Mesenteric fat pad (tissue), 1 donor: Measurements from ENCODE around the gene PITRM1. TPM values are rescaled to one million over a fixed set of nuclear protein-coding genes. Genes with fewer than 3 reads are reported as not detected.
"Not testable (repeated sequence)": the region's sequence is repeated elsewhere in the genome, so short reads cannot be mapped to it uniquely, and the experiment has no call there.

ENCODE experiments used
- DNase-seq: peaks from one replicate; pipeline ENCODE4 v3.0.0-alpha.2; 2020; ENCODE audit warnings: low spot score
- total RNA-seq: library from RNA; stranded (reverse); fragmentation: NEBNext Ultra II Directional; extraction: Animal tissue kit (Norgen Biotek cat#: 25700); gene quantifications from one replicate; pipeline ENCODE4 v1.2.1, GENCODE V29; 2021
- donor health status: DM: yes; HTN: yes; CAD: no.

The PITRM1 gene
- total RNA-seq, 1 donor from 2014 or later, result 110 TPM

DNA sequence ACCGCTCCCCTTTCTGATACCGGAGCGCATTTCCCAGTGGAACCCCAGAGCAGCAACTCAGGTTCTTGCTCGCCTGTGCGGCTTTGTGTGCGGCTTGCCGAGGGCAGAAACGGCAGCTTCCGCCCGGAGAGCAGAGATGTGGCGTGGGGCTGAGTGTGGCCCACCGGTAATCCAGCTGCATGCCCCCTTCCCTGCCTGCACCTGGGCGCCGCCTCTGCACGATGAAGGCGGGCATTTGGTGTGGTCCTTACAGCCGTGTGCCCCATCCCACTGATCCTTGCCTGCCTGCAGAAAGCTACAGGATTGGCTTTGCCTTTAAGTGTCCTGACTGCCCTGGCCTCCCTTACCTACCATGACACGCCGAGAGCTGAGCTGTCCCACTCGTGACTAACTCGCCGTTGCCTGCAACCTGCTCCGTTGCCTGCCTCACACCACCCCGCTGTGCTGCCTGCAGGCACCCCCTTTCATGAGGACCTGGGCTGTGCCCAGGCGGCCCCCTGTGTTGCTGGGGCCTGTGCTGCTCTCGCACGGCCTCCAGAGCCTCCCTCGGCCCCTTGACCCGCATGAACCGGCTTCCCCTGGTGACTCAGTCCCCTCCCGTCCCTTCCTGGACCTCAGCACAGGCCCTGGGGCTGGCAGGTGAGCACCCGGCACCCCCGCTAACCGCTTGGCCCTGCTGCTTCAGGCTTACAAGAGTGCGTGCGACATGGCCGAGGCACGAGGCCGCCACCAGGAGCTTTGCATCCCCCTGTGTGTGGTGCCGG lies 48.0 kb downstream of the PITRM1 start:
- no peak for DNase-seq

DNA sequence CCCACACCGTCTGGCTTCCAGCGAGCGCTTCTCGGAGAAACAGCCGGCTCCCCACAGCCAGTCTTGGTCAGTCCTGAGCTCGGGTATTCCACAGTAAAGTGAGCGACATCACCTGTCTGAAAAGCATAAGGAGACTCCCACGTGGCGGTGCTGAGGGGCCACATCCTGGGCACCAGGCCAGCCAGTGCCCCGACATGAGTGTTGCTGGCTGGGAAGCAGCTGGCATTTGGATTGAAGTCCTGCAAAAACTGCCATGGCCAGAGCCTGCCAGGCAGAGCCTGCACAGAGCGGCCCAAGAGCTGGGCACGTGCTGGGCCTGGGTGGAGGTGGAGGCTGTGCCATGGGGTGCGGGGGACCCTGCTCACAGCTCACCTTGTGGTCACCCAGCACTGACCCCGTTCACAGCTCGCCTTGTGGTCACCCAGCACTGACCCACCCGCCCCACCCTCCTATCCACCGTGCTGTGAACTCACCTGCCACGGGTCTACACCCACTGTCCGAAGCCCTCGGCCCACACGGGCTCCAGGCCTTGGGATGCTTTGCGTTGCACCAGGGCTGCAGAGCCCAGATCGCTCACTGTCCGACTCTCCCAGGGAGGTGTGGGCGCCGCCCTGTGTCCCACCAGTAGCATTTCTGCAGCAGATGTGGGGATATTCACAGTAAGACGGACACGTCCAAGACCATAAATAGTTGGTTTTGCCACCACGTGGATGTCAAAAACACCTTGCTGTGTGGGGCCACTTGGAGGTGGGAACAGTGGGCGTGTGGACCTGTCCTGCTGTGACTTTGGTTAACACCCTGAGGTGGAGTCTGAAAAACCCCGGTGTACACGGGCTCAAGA lies 48.8 kb downstream of the PITRM1 start:
- DNase-seq, result no peak

DNA sequence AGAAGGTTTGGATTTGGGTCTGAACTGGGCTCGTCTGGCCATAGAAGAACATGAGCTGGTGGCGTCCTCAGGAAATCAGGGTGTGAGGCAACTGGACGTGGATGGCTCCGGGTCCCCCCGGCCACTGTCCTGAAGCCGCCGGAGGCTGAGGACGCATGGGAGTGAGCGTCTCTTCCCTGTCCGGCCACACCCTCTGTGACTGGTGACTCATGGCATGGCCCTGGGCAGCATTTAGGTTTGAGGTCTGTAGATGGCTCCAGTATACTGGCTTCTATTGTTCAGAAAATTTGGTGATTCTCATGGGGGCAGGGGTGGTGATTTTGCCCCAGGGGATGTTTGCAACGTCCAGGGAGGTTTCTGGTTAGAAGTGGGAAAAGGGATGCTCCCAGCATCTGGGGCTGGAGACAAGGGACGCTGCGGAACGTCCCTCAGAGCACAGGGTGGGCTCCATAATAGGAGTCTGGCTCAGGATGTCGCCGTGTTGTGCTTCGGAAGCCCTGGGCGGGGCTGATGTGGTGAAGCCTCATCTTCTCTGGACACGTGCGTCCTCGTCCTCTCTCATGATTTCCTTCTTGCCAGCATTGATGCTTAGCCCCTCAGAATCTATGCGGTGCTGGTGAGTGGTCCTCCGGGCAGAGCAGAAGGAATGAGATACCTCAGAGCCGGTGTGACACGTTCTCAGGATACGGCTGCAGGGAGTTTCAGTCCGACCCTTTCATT lies 49.9 kb downstream of the PITRM1 start:
- DNase-seq, result no peak

DNA sequence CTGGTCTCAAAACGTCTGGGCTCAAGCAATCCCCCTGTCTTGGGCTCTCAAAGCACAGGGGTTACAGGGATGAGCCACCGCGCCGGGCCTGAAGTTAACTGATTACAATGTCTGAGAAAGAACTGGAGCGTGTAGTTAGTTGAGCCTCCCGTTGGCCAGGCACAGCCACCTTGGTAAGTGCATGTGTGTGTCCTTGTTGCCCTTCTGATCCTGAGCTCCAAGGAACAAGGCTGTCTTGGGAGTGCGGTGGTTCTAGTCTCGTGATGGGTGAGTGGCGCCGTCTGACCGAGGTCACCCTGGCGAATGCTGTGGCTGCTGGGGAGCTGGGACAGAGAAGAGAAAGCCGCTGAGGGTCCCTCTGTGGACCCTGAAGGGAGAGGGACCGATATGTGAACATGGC lies 50.5 kb downstream of the PITRM1 start:
- DNase-seq, result no peak

DNA sequence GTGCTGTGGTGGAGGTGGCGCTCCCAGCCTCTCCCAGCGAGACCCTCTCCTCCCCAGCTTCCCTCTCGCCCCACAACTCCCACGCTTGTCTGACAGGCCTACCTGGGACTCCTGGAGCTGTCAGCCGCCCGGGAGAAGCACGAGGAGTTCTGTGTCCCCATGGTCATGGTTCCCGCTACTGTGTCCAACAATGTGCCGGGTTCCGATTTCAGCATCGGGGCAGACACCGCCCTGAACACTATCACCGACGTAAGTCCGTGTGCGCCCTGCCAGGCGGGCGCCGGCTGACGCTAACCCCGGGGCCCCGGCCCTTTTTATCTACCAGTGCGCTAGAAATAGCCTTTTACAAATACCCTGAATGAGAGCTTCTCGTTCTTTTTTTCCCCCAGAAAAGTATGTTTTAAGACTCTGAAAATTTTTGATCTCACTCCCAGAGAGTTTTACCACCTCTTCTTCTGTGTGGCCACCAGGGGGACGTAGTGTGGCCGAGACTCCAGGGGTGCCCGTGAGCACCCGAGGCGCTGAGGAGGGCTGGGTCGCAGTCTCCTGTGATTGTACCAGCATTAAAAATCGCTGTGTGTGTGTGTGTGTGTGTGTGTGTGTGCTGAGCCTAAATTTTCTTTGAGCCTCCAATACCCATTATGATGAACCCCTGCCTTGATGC lies 52.7 kb downstream of the PITRM1 start:
- no peak for DNase-seq

DNA sequence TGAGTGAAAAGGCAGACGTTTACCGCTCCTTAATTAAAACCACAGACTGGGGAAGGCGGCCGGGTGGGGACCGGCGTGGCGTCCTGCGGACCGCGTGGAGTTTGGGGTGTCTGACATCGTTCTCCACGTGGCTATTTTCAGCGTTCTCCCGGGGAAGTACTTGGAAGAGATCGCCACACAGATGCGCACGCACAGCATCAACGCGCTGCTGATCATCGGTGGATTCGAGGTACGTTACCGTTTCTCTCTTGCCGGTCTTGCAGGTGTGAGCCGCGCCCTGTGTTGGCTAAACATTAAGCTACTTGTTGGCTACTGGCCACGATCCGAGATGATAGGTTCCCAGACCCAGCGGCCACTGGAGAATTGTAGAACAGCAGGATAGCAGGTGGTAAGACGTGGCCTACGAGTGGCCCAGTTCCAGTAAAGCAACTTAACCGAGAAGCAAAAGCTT lies 53.9 kb downstream of the PITRM1 start:
- no peak for DNase-seq

DNA sequence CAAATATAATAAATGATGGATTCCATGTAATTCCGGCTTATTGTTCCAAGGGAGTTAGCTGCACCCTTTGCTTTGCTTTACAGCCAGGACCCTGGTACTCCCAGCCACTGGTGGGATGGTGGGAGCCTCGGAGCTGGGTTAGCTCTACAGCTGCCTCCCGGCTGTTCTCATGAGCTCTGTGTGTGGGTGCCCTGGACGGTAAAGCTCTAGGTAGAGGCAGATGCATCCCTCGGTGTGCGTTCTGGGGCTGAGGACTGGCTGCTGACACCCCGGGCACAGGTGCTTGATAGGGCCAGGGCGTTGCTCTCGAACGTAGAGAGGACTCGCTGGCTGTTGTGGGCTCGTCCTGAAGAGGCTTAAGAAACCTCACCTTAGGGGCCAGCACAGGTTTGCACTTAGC lies 55.1 kb downstream of the PITRM1 start:
- no peak for DNase-seq

DNA sequence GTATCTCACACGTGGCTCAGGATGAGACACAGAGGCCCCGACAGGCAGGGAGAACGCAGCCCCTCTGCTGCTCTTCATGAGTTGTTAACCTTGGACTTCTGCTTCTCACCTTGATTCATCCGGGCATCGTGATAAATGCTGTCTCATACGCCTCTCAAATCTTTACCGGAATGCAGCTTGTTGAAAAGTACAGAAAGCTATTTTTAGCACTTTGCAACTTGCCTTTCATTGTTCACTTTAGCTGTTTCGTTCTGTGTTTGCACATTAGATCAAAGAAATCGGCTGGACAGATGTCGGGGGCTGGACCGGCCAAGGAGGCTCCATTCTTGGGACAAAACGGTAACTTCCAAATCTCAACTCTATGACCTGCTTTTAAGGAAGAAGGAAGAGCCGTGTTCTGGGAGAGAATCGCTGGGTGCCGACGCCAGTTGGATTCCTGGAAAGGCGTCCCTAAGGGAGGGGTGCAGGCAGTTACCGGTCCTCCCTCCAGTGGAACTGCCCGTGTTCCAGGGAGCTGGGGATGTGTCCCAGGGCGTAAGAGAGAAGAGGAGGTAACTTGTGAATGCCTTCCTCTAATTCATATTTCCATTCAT lies 56.0 kb downstream of the PITRM1 start:
- DNase-seq, result no peak

DNA sequence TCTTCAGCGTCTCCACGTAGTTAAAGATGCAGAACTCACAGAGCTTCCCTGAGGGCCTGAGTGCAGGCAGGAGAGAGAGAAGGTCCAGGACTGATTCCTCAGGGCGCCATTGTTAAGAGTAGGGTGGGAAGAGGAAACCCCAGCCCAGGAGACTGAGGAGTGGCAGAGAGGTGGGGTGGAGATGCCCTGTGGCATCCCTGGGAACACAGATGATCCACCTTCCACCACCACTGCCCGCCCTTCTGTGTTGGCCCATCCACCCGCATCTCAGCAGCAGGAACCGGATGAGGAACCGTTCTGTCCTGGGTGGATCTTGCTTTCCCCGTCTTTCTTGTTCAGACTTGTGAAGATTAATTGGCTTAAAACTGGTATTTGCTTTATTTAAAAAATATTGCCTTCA lies 56.9 kb downstream of the PITRM1 start:
- DNase-seq, result no peak

DNA sequence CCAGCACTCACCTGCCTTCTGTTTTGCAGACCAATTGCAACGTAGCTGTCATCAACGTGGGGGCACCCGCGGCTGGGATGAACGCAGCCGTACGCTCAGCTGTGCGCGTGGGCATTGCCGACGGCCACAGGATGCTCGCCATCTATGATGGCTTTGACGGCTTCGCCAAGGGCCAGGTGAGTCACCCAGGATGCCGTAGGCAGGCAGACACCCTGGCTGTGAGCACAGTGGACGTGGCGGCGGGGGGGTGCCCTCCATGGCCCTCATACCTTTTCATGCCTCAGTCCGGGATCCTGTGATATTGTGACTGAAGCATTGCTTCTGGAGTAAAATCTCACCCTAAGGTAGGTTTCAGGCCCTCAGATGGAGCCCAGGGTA lies 59.2 kb downstream of the PITRM1 start:
- DNase-seq, result no peak

DNA sequence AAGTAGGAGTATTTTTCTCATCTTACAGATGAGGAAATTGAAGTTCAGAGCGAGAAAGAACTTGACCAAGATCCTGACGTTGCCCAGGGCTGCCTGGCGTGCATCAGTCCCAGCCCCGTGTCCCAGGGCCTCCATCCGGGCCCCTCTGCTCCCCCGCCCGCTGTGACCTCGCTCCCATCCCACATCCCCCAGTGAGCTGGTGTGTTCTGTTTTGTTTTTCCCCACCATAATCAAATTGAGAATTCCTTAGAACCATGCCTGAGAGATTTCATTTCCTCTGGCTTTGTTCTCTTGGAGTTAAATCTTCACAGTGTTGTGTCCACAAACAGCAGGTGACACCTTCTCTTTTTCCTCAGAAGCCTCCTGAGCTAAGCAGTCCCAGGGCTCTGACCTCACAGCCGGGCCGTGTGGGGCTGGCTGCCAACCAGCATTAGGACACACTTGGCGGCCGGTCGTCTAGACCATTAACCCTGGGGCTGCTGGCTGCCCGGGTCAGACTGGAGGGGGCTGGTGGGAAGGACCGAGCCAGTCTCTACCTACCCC lies 60.9 kb downstream of the PITRM1 start:
- no peak for DNase-seq

DNA sequence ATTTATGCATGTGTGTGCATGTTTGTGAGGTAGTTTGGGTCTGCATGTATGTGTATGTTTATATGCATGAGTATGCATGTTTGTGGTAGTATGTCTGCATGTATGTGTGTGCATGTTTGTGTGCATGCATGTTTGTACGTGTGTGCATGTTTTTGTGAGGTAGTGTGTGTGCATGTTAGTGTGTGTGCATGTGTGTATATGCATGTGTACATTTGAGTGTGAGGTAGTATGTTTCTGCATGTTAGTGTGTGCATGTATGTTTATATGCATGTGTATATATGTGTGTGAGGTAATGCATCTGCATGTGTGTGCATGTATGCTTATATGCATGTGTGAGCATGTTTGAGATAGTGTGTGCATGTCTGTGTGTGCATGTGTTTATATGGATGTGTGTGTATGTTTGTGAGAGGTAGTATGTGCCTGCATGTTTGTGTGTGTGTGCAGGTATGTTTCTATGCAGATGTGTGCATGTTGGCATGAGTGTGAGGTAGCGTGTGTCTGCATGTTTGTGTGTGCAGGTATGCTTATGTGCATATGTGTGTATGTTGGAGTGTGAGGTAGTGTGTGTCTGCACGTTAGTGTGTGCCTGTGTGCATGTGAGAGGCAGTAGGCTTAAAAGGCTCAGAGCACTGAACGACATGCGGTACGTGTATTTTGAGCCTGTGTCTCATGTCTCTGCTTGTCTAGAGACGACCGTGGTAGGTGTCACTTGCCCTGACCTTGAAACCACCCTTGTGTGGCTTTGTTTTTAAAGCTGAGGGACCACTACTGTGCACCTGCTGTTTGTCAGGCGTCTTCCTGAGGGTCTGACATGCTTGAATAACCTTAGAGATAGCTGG lies 61.6 kb downstream of the PITRM1 start:
- no peak for DNase-seq

DNA sequence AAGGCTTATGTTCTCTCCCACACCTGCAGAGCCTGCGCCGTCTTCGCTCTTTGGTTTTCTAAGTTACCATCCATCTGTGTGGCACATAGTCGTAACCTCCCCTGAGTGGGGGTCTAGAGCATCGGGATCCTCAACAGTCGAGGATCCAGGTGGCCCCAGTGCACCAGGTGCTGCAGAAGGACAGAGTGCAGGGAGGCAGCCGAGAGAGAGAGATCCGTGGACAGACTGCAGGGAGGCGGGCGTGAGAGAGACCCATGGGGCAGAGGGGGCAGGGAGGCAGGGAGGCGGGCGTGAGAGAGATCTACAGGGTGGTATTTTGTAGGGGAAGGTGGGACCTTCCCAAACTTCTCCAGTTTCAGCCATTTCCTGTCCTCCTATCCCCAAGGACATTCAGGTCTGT lies 62.9 kb downstream of the PITRM1 start:
- DNase-seq, result no peak

DNA sequence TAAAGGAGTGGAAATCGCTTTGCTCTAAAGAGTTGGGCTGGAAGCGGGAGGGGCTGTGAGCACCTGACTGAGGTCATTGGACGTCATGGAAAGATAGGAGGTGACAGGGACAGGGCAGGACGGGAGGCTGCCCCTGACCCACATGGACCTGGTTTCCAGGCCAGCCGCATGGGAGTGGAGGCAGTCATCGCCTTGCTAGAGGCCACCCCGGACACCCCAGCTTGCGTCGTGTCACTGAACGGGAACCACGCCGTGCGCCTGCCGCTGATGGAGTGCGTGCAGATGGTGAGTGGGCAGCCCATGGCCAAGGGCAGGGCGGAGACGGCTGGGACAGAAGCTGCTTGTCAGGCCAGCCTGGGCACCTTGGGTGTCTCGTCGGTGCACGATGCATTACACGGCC lies 63.4 kb downstream of the PITRM1 start:
- no peak for DNase-seq

DNA sequence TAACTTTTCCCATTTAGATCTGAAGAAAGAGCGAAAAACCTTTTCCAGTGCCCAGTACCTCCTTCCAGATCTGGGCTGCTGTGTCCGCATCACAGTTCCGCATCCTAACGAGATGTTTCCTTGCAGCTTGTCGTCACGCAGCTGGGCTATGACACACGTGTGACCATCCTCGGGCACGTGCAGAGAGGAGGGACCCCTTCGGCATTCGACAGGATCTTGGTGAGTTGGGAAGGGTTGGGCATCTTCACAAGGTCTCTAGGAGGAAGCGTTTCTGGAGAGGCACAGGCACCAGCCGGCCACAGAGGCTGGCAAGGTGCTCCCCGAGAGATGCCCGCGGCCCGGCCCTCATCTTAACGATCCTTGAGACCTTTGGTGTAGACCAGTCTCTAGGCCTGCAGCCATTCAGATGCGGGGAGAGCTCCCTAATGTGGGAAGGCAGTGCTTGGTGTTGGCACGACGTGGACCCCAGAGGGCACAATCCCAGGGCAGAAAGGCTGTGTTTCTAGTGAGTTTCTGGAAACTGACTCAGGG lies 63.9 kb downstream of the PITRM1 start:
- no peak for DNase-seq

DNA sequence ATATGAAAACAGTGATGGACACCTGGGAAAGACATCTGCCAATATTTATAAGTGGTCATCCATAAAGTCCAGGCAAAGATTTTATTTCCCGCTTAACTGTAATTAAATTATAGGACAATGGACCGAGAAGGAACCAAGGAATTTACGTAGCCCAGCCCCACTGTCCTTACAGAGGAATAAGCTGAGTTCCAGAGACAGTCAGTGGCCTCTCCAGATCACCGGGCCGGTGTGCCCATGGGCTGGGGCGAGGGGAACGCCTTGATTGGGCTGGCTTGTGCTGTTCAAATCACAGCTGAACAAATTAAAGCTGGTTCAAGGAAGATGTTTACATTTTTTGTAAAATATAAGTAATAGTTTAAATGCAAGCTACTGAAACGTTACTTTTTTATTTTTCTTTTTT lies 64.5 kb downstream of the PITRM1 start:
- DNase-seq, result no peak

DNA sequence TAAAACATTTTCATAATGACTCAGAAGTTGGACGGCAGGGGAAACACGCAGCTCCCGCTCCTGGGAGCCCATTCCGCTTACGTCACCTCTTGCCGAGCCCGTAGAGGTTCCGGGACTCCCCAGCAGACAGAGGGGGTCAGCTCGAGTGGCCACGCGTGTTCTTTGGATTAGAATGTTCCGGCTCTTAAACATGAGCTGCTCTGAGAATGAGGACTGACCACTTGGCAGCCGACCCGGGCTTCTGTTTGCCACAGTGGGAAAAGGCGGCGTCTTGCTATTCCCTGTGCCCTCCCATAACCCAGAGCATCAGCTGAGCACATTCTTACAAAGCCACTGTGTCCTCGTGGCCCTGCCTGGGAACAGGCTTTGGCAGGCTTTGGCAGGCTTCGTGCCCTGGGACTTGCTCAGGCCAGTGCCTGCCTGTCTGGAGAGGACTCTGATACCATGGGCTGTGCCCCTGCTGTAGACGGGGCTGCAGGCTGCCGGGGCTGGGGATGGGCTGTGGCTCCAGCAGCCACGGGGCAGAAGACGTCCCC lies 65.1 kb downstream of the PITRM1 start:
- DNase-seq, result no peak

DNA sequence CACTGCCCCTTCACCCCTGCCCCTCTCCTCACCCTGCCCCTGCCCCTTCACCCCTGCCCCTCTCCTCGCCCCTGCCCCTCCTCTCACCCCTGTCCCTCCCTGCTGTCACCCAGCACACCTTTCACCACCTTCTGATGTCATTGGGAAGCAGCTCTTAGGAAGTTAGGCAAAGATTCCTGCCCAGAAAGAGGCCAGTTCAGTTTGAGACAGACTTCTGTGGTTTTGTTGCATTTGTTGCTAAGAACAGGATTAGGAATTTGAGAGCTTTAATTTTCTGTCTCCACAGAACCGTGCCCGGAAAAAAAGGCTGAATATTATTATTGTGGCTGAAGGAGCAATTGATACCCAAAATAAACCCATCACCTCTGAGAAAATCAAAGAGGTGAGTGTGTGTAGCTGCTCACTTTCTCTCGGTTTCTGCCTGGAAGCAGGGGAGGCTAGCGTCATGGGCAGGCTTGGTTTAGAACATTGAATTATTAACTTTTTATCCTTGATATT lies 65.6 kb downstream of the PITRM1 start:
- no peak for DNase-seq

DNA sequence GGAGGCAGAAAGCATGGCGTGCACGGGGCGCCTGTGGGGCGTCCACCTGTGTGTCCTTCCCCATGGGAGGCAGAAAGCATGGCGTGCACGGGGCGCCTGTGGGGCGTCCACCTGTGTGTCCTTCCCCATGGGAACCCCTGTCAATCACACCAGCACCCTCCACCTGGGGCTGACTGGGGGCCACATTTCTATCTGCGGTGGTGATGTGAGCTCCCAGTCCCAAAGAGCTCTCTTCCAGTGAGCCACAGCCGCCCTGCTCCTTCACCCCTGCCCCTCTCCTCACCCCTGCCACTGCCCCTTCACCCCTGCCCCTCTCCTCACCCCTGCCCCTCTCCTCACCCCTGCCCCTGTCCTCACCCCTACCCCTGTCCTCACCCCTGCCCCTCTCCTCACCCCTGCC lies 66.3 kb downstream of the PITRM1 start:
- DNase-seq, result not testable (repeated sequence)
